Body of pancreas (tissue), 4 donors: Measurements from ENCODE around the gene GPR3. TPM values are rescaled to one million over a fixed set of nuclear protein-coding genes. Genes with fewer than 3 reads are reported as not detected.

Experiments
- ATAC-seq: fragments of 150-250 bp; one replicate; pipeline ENCODE4 v1.9.1; 2016
- DNase-seq, 4 donors: peaks; one replicate each; pipeline ENCODE4 v3.0.0-alpha.2; 2019
- H3K27ac ChIP-seq, 4 donors: fragments of 200-600 bp; sonication (generic); 1 replicate in 3 of 4; 2 replicates in 1 of 4; pipeline versions ENCODE4 v1.5.1 to v1.6.1; 2016 to 2019; ENCODE audit warnings: mild to moderate bottlenecking in 1 of 4, mixed read lengths in 1 of 4, moderate library complexity in 1 of 4
- H3K27me3 ChIP-seq, 2 donors: fragments of 200-600 bp; sonication (generic); one replicate each; pipeline ENCODE4 v1.6.0; 2016; ENCODE audit warnings: mild to moderate bottlenecking in 1 of 2
- H3K36me3 ChIP-seq, 2 donors: fragments of 200-600 bp; sonication (generic); replicated peaks in 1 of 2; 2 replicates each; pipeline ENCODE4 v1.5.1; 2016; ENCODE audit warnings: low read depth in 2 of 2; ENCODE audit not compliant: insufficient read depth in 1 of 2
- H3K4me1 ChIP-seq: fragments of 200-600 bp; sonication (generic); one replicate; pipeline ENCODE4 v1.6.0; 2016
- H3K4me3 ChIP-seq, 2 donors: fragments of 200-600 bp; sonication (generic); 1 replicate in 1 of 2; 2 replicates in 1 of 2; pipeline ENCODE4 v1.5.1; 2016 to 2019
- H3K9me3 ChIP-seq, 3 donors: fragments of 200-600 bp; sonication (generic); 1 replicate in 2 of 3; 2 replicates in 1 of 3; pipeline ENCODE4 v1.5.1; 2016
- CTCF ChIP-seq, 7 experiments: fragments of 450-650 bp in 4 of 7; fragments of 200-600 bp in 3 of 7; sonication (generic) in 3 of 7; IDR thresholded peaks; one replicate each; pipeline ENCODE4 v1.5.1; 2016 to 2019; ENCODE audit warnings: antibody characterized with exemption in 7 of 7
- POLR2A ChIP-seq, 3 donors: fragments of 450-650 bp; IDR thresholded peaks; one replicate each; pipeline ENCODE4 v1.6.1; 2016; ENCODE audit warnings: antibody characterized with exemption in 3 of 3, mild to moderate bottlenecking in 2 of 3
- WGBS, 2 donors: methylation state at CpG; one replicate each; pipeline ENCODE4 v1.1.5; 2017; 5-methylcytosine and 5-hydroxymethylcytosine counted together
- intact Hi-C: fragments of 100-400 bp; cut with DNase I; formaldehyde crosslinking; loops from one replicate; pipeline ENCODE4 v1.15.1; 2023
- total RNA-seq, 2 donors: library from RNA; depleted of rRNA; stranded (reverse); fragments of >200 nt; gene quantifications; one replicate each; pipeline ENCODE4 v1.1.0, GENCODE V29; 2016

Gene GPR3
- total RNA-seq, 2 donors from 2014 or later, result not detected

GRCh38 chr1:27438621-27439061 lies 46.2 kb downstream of the GPR3 start:
- intact Hi-C loops, result no loop called here
- 86 to 92% methylated on average over 1 of the region's 1 CpG for WGBS, 2 donors
- H3K4me3 ChIP-seq, result no peak overlapping the region
- no peak for TF ChIP-seq POLR2A (IDR thresholded peaks at IDR 0.05)
- no peak for TF ChIP-seq CTCF (IDR thresholded peaks at IDR 0.05)
- no peaks in the 10 kb centered on the region for H3K9me3 ChIP-seq
- H3K36me3 ChIP-seq, result no peaks in the 10 kb centered on the region
- no peaks in the 10 kb centered on the region for H3K27me3 ChIP-seq
- H3K4me1 ChIP-seq, result peaks cover 54% of the 10 kb centered on the region
- ATAC-seq (no peak), DNase-seq (no peak)
- peak overlapping the region in 1 of 4 donors; percentile 21 for H3K27ac ChIP-seq

GRCh38 chr1:27439150-27439549 lies 46.7 kb downstream of the GPR3 start:
- no peaks in the 10 kb centered on the region for H3K9me3 ChIP-seq
- H3K27ac ChIP-seq, result peak overlapping the region in 1 of 4 donors; percentile 21
- H3K4me3 ChIP-seq, result no peak overlapping the region
- H3K36me3 ChIP-seq, result no peaks in the 10 kb centered on the region
- 25 to 28% methylated on average over 2 of the region's 2 CpGs for WGBS, 2 donors
- intact Hi-C loops, result no loop called here
- peaks cover 49% of the 10 kb centered on the region for H3K4me1 ChIP-seq
- DNase-seq, result no peak
- no peaks in the 10 kb centered on the region for H3K27me3 ChIP-seq
- no peak for TF ChIP-seq POLR2A (IDR thresholded peaks at IDR 0.05)
- TF ChIP-seq CTCF (IDR thresholded peaks at IDR 0.05), result no peak
- ATAC-seq, result no peak

DNA sequence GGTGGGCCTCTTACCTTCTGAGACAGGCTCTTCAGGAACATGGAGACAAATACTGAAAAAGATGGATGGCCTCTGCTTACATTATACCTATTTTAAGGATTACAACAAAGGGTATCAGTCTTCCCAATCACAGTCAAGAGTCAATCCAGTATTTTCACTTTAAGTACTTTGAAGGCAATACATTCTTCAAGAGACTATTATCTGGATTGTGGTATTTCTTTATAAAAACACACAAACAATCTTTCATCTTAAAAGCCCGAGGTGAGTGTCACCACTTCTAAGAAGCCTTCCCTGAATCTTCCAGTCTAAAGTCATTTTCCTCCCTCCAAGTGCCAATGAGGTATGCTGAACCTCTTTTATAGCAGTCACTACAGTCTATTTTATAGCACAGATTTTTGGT lies 52.2 kb downstream of the GPR3 start:
- Histone ChIP-seq H3K9me3 (no peaks in the 10 kb centered on the region), H3K4me1 (peaks cover 12% of the 10 kb centered on the region), H3K27ac (no peak overlapping the region), H3K4me3 (no peak overlapping the region), H3K27me3 (no peaks in the 10 kb centered on the region), H3K36me3 (no peaks in the 10 kb centered on the region)
- ATAC-seq, result no peak
- DNase-seq, result no peak
- intact Hi-C loops, result no loop called here
- TF ChIP-seq POLR2A (IDR thresholded peaks at IDR 0.05) (no peak), CTCF (IDR thresholded peaks at IDR 0.05) (no peak)
- 44 to 50% methylated on average over 1 of the region's 1 CpG for WGBS, 2 donors

Other genes with a start within 250 kb of the GPR3 start
- 1 to 10 TPM; 6.9 to 7.8 TPM for gene SLC9A1, start 237.5 kb upstream of the GPR3 start, total RNA-seq
- 10 to 100 TPM; 22.7 to 28.3 TPM for gene WDTC1, start 158.0 kb upstream of the GPR3 start, total RNA-seq
- gene TMEM222, start 70.5 kb upstream of the GPR3 start, total RNA-seq, result 10 to 100 TPM in 1 of 2 donors, 1 to 10 TPM in 1; 8.6 to 20.0 TPM
- 100 to 1,000 TPM; 107 to 129 TPM for gene SYTL1, start 50.6 kb upstream of the GPR3 start, total RNA-seq
- gene MAP3K6, start 25.7 kb upstream of the GPR3 start, total RNA-seq, result 10 to 100 TPM; 28.8 to 31.3 TPM
- gene FCN3, start 17.8 kb upstream of the GPR3 start, total RNA-seq, result 1 to 10 TPM; 1.3 to 1.6 TPM
- gene CD164L2, start 9.3 kb upstream of the GPR3 start, total RNA-seq, result 1 to 10 TPM in 1 of 2 donors, not detected in 1; 1.3 TPM
- 10 to 100 TPM; 28.0 to 36.1 TPM for gene WASF2, start 97.5 kb downstream of the GPR3 start, total RNA-seq
- 10 to 100 TPM; 13.5 to 14.2 TPM for gene AHDC1, start 211.5 kb downstream of the GPR3 start, total RNA-seq
- 1 to 10 TPM; 3.0 to 5.4 TPM for gene FGR, start 242.6 kb downstream of the GPR3 start, total RNA-seq